Measurements from ENCODE around the gene ENPP7.

The ENPP7 gene, protein sequence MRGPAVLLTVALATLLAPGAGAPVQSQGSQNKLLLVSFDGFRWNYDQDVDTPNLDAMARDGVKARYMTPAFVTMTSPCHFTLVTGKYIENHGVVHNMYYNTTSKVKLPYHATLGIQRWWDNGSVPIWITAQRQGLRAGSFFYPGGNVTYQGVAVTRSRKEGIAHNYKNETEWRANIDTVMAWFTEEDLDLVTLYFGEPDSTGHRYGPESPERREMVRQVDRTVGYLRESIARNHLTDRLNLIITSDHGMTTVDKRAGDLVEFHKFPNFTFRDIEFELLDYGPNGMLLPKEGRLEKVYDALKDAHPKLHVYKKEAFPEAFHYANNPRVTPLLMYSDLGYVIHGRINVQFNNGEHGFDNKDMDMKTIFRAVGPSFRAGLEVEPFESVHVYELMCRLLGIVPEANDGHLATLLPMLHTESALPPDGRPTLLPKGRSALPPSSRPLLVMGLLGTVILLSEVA

DNA sequence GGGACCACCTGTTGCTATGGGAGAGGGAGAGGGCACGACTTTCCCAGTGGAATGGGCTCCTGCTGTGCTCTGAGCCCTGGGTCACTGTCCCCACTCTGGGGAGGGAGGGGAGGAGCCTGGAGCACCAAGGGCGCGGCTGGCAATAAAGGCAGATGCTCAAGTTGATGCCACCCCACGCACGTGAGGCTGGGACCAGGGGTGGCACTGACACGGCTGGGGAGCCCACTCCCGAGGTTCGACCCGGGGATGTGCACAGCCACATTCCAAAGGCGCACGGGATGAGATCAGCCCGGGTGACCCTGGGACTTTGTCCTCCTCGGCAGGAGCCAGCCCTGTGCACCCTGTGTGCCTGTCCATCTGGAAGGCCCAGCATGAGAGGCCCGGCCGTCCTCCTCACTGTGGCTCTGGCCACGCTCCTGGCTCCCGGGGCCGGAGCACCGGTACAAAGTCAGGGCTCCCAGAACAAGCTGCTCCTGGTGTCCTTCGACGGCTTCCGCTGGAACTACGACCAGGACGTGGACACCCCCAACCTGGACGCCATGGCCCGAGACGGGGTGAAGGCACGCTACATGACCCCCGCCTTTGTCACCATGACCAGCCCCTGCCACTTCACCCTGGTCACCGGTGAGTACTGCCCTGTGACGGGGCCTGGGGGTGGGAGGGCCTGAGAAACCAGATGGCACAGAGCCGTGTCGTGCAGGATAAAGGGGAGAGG is at the start of gene ENPP7:
Gene ENPP7, plus strand, starts transcription at position 175 of the 715 bp plus-strand sequence. Its CDS starts 197 bp downstream, at position 372.
- no peak within 1 kb of the TSS for H3K4me3 ChIP-seq (ENCODE audit: low read length)
- TF ChIP-seq ZNF274 (IDR thresholded peaks at IDR 0.05; ENCODE audit: low read depth, low read length) = no peak

DNA sequence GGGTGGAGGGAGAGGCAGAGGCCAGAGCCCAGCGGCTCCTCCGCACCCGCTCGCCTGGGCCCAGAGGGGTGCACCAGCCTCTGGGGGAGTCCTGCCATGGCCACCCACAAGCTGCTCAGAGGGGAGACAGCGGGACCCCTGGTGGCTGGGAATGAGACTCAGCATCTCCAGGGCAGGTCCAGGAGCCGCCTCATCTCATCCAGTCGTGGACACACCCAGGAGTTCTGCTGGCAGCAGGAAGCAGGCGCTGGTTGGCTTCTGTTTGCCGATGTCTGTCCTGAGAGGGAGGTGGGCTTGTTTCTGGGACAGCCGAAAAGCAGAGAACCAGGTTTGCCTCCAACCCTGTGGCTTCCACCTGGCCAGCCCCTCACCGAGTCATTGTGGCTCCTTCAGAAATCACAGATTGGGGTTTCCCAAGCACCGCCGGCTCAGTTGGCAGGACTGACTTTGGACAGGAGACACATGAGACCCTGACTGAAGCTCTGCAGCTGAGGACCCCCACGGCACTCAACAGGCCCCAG is 49.6 kb upstream of the ENPP7 start:
- no peak overlapping the region for H3K4me3 ChIP-seq (ENCODE audit: low read length)
- no peak for TF ChIP-seq ZNF274 (IDR thresholded peaks at IDR 0.05; ENCODE audit: low read depth, low read length)

DNA sequence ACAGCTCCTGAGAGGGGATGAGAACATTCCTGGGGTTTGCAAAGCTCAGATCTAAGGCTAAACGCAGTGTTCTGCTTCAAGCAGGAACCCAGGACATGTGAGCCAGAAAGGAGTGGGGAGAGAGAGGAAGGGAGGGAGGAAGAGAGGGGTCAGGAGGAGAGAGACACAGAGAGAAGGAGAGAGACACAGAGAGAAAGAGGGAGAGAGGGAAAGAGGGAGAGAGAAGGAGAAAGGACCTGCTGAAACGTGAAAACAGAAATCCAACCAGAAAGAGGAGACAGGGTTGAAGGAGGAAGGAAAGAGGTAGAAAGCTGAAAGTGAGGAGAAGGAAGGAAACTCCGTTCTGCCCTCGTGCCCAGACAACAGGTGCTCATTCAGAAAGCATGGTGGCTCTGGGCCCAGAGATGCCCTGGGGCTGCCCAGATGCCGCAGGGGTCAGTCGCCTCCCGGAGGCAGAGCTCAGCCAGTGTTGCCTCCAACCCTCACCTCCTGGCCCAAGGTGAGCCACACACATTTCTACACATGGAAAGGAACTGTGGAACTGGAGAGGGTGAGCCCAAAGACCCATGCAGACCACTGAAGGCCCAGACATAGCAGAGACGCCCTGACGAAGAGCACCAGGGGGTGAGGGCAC is 49.0 kb upstream of the ENPP7 start:
- H3K4me3 ChIP-seq (ENCODE audit: low read length) = no peak overlapping the region
- no peak for TF ChIP-seq ZNF274 (IDR thresholded peaks at IDR 0.05; ENCODE audit: low read depth, low read length)

DNA sequence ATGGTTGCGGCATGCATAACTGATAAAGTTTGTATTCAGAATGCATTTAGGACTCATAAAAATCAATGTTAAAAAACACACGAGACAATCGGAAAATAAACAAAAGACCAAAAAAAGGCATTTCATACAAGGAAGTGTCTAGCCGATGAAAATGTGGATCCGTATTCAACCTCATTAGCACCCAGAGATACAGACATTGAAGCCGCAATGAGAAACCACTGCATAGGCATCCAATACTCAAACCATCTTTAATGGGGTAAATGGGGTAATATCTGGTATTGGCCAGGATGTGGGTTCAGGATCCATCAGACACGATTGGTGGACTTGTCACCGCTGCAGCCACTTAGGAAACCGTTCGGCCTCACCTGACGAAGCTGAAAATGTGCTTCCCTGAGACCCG is 47.4 kb upstream of the ENPP7 start:
- no peak for TF ChIP-seq ZNF274 (IDR thresholded peaks at IDR 0.05; ENCODE audit: low read depth, low read length)
- no peak overlapping the region for H3K4me3 ChIP-seq (ENCODE audit: low read length)

DNA sequence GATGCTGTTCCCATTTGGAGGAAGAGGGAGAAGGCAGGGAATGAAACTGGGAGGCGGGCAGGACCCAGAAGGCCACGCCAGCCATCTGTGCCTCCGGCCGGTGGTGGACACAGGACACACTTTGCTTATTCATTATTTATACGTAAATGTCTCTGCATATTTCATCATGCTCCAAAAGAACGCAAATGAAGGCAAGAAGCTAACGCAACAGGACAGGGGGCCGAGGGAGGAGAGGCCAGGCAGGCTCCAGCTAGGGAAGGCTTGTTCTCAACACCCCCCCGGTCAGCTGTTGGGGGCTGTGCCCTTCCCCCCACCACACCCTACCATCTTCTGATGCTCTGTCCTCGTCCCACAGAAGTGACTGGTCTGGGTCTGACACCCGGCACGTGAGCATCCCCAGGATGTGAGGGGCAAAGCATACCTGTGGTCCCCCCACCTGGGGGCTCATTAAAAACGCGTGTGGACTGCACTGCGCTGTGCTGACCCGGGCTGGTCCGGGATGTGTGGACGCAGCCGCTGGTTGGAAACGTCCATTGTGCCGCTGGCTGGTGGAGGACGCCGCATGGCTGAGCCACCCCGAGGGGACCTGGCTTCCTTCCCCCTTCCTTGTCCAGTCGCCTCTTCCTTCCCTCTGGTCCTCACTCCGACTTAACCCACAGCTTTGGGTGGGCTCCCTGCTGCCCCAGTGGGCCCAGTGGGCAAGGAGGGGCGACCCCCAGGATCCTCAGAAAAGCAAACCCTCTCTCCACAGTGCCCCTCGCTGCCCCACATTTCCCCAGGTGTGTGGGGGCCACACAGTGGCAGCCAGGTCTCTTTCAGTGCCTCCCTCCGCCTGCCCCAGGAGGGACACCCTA is 46.4 kb upstream of the ENPP7 start:
- TF ChIP-seq ZNF274 (IDR thresholded peaks at IDR 0.05; ENCODE audit: low read depth, low read length) = no peak
- H3K4me3 ChIP-seq (ENCODE audit: low read length) = no peak overlapping the region

DNA sequence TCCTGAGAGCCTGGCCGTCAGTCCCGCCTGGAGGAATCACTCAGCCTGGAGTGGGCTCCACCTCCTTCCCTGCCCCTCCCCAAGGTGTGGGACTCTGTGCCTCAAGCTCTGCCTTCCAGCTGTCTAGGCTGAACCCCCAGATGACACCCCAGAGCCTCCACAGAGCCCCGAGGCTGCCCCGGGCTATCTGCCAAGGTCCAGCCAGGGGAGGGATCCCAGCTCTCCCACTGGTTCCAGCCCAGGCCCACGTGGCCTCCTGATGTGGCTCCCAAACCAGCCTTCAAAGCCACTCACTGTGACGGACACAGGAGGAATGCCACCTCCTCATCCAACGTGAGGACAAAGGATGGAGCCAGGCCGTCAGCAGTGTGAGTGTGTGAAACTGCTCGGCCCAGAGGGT is 45.6 kb upstream of the ENPP7 start:
- no peak overlapping the region for H3K4me3 ChIP-seq (ENCODE audit: low read length)
- no peak for TF ChIP-seq ZNF274 (IDR thresholded peaks at IDR 0.05; ENCODE audit: low read depth, low read length)

DNA sequence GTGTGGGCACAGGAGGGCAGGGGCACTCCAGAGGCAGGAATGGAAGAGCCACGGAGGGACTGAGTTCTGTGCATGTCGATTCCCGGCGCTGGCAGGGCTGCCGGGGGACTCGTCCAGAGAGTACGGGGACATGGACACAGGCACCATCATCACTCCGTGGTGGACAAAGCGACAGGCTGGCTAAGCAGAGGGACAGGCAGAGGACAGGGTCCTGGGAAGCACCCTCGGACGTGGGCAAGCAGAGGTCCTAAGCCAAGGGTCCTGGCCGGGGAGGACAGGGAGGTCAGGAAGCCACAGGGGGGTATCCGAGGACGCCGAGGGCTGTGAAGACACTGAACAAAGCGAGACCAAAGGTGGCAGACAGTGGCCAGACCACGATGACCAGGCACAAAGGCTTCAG is 44.3 kb upstream of the ENPP7 start:
- no peak for TF ChIP-seq ZNF274 (IDR thresholded peaks at IDR 0.05; ENCODE audit: low read depth, low read length)
- H3K4me3 ChIP-seq (ENCODE audit: low read length) = no peak overlapping the region

DNA sequence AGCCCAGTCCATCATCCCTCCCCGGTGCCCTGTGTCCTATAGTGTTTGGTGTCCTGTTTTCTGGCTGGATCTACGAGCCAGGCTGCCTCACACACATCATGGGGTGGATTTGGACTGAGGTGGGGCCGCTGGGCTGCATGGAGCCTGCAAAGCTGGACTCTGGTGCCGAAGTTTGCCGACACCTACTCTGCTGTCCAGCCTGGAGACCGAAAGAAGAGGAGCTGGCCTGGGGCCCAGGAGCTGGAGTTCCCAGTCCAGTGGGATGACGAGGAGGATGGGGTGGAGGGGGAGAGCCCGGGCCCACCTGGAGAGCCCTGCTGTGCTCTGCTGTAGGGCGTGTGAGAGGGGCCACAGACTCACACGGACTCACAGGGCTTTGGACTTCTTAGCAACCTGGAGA is 40.3 kb upstream of the ENPP7 start:
- TF ChIP-seq ZNF274 (IDR thresholded peaks at IDR 0.05; ENCODE audit: low read depth, low read length) = no peak
- H3K4me3 ChIP-seq (ENCODE audit: low read length) = no peak overlapping the region

DNA sequence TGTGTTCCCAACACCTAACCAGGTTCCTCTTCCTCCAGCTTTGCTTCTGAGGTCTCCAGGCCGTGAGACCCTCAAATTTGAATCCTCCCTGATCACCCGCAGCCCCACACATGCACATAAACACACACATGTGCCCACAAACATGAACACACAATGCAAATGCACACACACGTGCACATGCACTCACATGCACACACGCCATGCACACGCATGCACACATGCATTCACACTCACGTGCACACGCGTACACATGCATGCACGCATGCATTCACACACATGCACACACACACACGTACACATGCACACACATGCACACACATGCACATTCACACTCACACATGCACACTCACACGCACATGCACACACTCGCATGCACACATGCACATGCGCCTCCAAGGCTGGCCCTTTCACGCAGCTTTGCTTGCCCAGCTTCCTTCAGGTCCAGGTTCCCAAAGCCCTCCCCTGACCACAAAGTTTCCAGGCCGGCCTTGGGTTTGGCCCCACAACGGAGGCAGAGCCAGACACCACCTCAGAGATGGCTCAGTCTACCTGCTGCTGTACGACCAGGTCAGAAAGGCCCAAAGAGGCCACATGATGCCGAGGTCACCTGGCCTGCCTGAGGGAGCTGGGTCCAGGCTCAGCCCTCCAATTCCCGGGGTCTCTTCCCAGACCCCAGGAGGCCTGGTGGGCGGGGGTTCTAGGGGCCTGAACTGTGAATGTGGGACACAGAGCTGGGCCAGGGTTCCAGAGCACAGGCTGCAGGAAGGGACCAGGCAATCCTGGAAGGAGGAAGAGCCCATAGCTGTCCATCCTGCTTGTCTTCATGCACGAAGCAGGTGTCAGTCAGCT is 39.5 kb upstream of the ENPP7 start:
- H3K4me3 ChIP-seq (ENCODE audit: low read length) = no peak overlapping the region

DNA sequence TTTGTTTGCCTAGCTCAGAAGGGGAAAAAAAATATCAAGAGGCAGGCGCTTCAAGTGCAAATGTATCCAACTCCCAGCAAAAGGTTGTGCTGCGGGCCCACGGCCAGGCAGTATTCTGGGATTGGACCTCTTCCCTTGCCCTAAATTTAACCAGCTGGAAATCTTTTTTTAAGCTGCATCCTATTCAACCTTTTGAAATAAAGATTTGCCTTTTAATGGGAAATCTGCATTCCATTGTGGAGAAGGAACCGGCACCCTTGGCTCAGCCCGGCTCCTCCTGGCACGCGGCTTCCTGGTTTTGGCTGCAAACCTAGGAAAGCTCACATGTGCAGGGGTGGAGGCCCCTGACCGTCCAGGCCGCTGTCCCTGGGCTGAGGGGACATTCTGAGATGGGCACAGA is 38.8 kb upstream of the ENPP7 start:
- no peak for TF ChIP-seq ZNF274 (IDR thresholded peaks at IDR 0.05; ENCODE audit: low read depth, low read length)
- H3K4me3 ChIP-seq (ENCODE audit: low read length) = no peak overlapping the region

More for the DNA sequence above, 39.5 kb upstream of the ENPP7 start:
- no peak for TF ChIP-seq ZNF274 (IDR thresholded peaks at IDR 0.05; ENCODE audit: low read depth, low read length)

DNA sequence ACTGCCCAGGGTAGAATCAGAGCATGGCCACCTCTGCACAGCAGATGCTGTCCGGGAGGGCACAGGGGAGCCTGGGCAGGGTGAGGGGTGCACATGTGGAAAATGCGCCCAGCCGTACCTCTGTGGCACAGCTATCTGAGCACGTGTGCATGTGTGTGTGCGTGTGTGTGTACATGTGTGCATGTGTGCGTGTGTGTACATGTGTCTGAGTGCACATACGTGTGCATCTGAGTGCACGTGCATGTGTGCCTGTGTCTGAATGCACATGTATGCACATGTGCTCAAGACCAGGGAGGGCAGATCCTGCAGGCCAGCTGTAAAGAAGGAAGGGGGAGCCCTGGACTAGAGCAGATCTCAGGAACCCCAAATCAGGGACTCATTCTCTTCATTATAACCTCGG is 37.3 kb upstream of the ENPP7 start:
- no peak overlapping the region for H3K4me3 ChIP-seq (ENCODE audit: low read length)
- TF ChIP-seq ZNF274 (IDR thresholded peaks at IDR 0.05; ENCODE audit: low read depth, low read length) = no peak

DNA sequence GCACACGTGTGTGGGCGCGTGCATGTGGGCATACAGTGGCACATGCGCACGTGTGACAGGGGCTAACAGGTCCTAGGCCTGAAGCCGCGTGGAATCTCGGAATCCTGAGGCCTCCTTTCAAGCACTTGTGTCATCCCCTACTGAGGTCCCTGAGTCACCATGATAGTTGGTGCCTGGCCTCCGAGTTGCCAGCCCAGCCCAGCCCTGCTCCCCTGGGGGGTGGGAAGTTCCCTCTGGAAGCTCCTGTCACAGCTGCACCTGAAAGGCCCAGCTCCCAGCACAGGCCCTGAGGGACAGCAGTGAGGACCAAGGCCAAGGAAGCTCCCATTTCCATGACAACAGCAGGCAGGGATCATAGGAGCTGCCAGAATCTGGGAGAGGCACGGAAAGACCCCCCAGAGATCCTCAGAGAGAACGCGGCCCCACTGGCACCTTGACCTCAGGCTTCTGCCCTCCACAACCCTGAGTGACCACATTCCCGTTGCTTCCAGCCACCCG is 35.4 kb upstream of the ENPP7 start:
- no peak for TF ChIP-seq ZNF274 (IDR thresholded peaks at IDR 0.05; ENCODE audit: low read depth, low read length)
- no peak overlapping the region for H3K4me3 ChIP-seq (ENCODE audit: low read length)
